Epithelial cell of alveolus of lung (primary cell): ENCODE data around the gene MIAT. TPM values are rescaled to one million over a fixed set of nuclear protein-coding genes. Genes with fewer than 3 reads are reported as not detected.

Experiments
- total RNA-seq: library from RNA; depleted of rRNA; stranded (reverse); fragments of >200 nt; gene quantifications from 2 replicates; pipeline ENCODE4 v1.2.1, GENCODE V29; 2015

The MIAT gene
- 0.39 and 0.80 TPM in 2 replicates for total RNA-seq

GRCh38 chr22:26656891-26657851 is at the start of gene MIAT:
Gene MIAT (plus strand): TSS chr22:26657588.

GRCh38 chr22:26617271-26618199 is 39.9 kb upstream of the MIAT start, which contains the start of gene CRYBB1:
Gene CRYBB1 (minus strand): TSS chr22:26618027. CDS start chr22:26616319, 1,708 bp downstream.

GRCh38 chr22:26621663-26622062 is 35.7 kb upstream of the MIAT start, which contains the start of gene CRYBA4:
Gene CRYBA4 (plus strand): TSS chr22:26621963. CDS start chr22:26622597, 634 bp downstream.

Other genes starting within 250 kb of the MIAT start
- 4.4 and 5.5 TPM in 2 replicates for gene ASPHD2, start 228.3 kb upstream of the MIAT start, total RNA-seq
- gene HPS4, start 173.8 kb upstream of the MIAT start, total RNA-seq: 17.5 and 27.9 TPM in 2 replicates
- 12.7 and 19.9 TPM in 2 replicates for gene SRRD, start 173.7 kb upstream of the MIAT start, total RNA-seq
- 18.6 and 32.4 TPM in 2 replicates for gene TFIP11, start 145.1 kb upstream of the MIAT start, total RNA-seq
- 11.9 and 21.9 TPM in 2 replicates for gene TPST2, start 67.5 kb upstream of the MIAT start, total RNA-seq
- not detected in 2 replicates for gene CRYBB1, start 39.6 kb upstream of the MIAT start, total RNA-seq
- gene CRYBA4, start 35.6 kb upstream of the MIAT start, total RNA-seq: not detected in 2 replicates